K562 (cell line): ENCODE measurements around the gene IARS2. TPM values are rescaled to one million over a fixed set of nuclear protein-coding genes. Genes with fewer than 3 reads are reported as not detected.

ENCODE experiments used
- ATAC-seq: fragments of 200-7000 bp; cut with Tn5 transposase; 3 replicates; pipeline ENCODE4 v1.9.1; 2020; ENCODE audit warnings: moderate library complexity
- BruUV-seq: library from RNA; stranded (reverse); fragments of 400-500 nt; replicated peaks from 2 replicates; lab custom pipeline; 2021; lab: Mats Ljungman, UMichigan
- CTCF ChIA-PET: fragments of 300-600 bp; formaldehyde crosslinking; extraction: SDS; loops from one replicate; lab custom pipeline; 2021; ENCODE audit warnings: low intra/inter-chr PET ratio; lab: Yijun Ruan, JAX
- POLR2A ChIA-PET: fragments of 300-600, 350-650 bp; sonication (Branson Sonifier 250); formaldehyde crosslinking; extraction: SDS; loops from one replicate; lab custom pipeline; 2021; ENCODE audit warnings: antibody characterized with exemption, inconsistent platforms; lab: Yijun Ruan, JAX
- DNase-seq, 4 experiments: peaks; one replicate each; pipeline versions ENCODE4 v3.0.0 to v3.0.0-alpha.2; 2011 to 2018; ENCODE audit warnings: low spot score in 3 of 4, mixed read lengths in 3 of 4; ENCODE audit errors: extremely low read depth in 1 of 4
- FAIRE-seq: peaks from 2 replicates; lab custom pipeline; 2011; peaks lifted over from hg19 to GRCh38; lab: Jason Lieb, UNC
- H2AFZ ChIP-seq: 2 replicates; pipeline ENCODE4 v1.6.0; 2011; ENCODE audit warnings: low read depth, low read length, control low read depth, inconsistent platforms
- H3K27ac ChIP-seq: fragments of 200-600 bp; 3 replicates; pipeline ENCODE4 v1.8.0; 2011; ENCODE audit warnings: low read depth, mild to moderate bottlenecking, control low read depth, inconsistent platforms, low read length, moderate library complexity, mixed read lengths; ENCODE audit errors: extremely low read depth
- H3K27me3 ChIP-seq, 2 experiments: fragments of 300-600 bp in 1 of 2; 2 replicates in 1 of 2; 3 replicates in 1 of 2; pipeline versions ENCODE4 v1.6.0 to v1.8.0; 2011; ENCODE audit warnings: inconsistent platforms in 2 of 2, low read length in 2 of 2, mild to moderate bottlenecking in 1 of 2, mixed read lengths in 1 of 2, moderate library complexity in 1 of 2; ENCODE audit not compliant: control insufficient read depth in 2 of 2, insufficient read depth in 2 of 2
- H3K36me3 ChIP-seq: fragments of 300-600 bp; 3 replicates; pipeline ENCODE4 v1.8.0; 2011; ENCODE audit warnings: mild to moderate bottlenecking, low read length, inconsistent platforms; ENCODE audit not compliant: control insufficient read depth, insufficient read depth
- H3K4me1 ChIP-seq, 2 experiments: fragments of 200-600 bp in 1 of 2; replicated peaks in 1 of 2; 2 replicates in 1 of 2; 3 replicates in 1 of 2; pipeline versions ENCODE4 v1.5.1 to v1.8.0; 2011; ENCODE audit warnings: inconsistent platforms in 2 of 2, low read length in 2 of 2, mild to moderate bottlenecking in 1 of 2, mixed read lengths in 1 of 2, moderate library complexity in 1 of 2; ENCODE audit not compliant: control insufficient read depth in 2 of 2, insufficient read depth in 2 of 2
- H3K4me2 ChIP-seq: 2 replicates; pipeline ENCODE4 v1.6.1; 2011; ENCODE audit warnings: low read length, control low read depth, inconsistent platforms, mixed read lengths; ENCODE audit not compliant: insufficient read depth
- H3K4me3 ChIP-seq: fragments of 200-600 bp; sonication (generic), shearing (Covaris generic); 2 replicates; pipeline ENCODE4 v1.5.1; 2016; ENCODE audit warnings: control low read depth, inconsistent platforms
- H3K79me2 ChIP-seq: fragments of 200-600 bp; 3 replicates; pipeline ENCODE4 v1.8.0; 2011; ENCODE audit warnings: low read length, inconsistent platforms; ENCODE audit not compliant: control insufficient read depth, insufficient read depth
- H3K9ac ChIP-seq, 2 experiments: 2 replicates each; pipeline versions ENCODE4 v1.6.0 to v1.6.1; 2011; ENCODE audit warnings: low read depth in 2 of 2, low read length in 2 of 2, control low read depth in 1 of 2, inconsistent platforms in 1 of 2, mild to moderate bottlenecking in 1 of 2, mixed read lengths in 1 of 2; ENCODE audit not compliant: insufficient read depth in 1 of 2
- H3K9me1 ChIP-seq: one replicate; pipeline ENCODE4 v1.6.0; 2011; ENCODE audit warnings: inconsistent platforms, mild to moderate bottlenecking, low read length, moderate library complexity; ENCODE audit not compliant: control insufficient read depth, insufficient read depth
- H3K9me3 ChIP-seq: replicated peaks from 2 replicates; pipeline ENCODE4 v1.5.1; 2011; ENCODE audit warnings: low read depth, low read length, inconsistent platforms; ENCODE audit not compliant: control insufficient read depth, insufficient read depth
- H4K20me1 ChIP-seq: replicated peaks from 2 replicates; pipeline ENCODE4 v1.6.1; 2011; ENCODE audit warnings: low read length, inconsistent platforms, mixed read lengths; ENCODE audit not compliant: control insufficient read depth, insufficient read depth
- BCOR ChIP-seq: fragments of 450-650 bp; IDR thresholded peaks from 2 replicates; pipeline ENCODE4 v1.6.1; 2016
- BRD9 ChIP-seq: fragments of 450-650 bp; IDR thresholded peaks from 2 replicates; pipeline ENCODE4 v1.6.1; 2018; ENCODE audit warnings: low read depth; ENCODE audit not compliant: partially characterized antibody
- DNMT1 ChIP-seq: fragments of 450-650 bp; IDR thresholded peaks from 2 replicates; pipeline ENCODE4 v1.6.1; 2016; ENCODE audit warnings: antibody characterized with exemption, mild to moderate bottlenecking
- HNRNPL ChIP-seq: fragments of 200-400 bp; formaldehyde crosslinking; IDR thresholded peaks from 2 replicates; pipeline ENCODE4 v1.6.1; 2017; ENCODE audit warnings: low read depth, mild to moderate bottlenecking, low read length
- KDM1A ChIP-seq, 2 experiments: fragments of 450-650 bp; IDR thresholded peaks; 2 replicates each; pipeline ENCODE4 v1.6.1; 2016; ENCODE audit warnings: mild to moderate bottlenecking in 2 of 2
- MCM7 ChIP-seq, 2 experiments: fragments of 450-650 bp; IDR thresholded peaks; 2 replicates each; pipeline ENCODE4 v1.6.1; 2016 to 2018
- MTA2 ChIP-seq: fragments of 450-650 bp; IDR thresholded peaks from 2 replicates; pipeline ENCODE4 v1.6.1; 2016; ENCODE audit warnings: low read depth
- NEUROD1 ChIP-seq: fragments of 150-350 bp; IDR thresholded peaks from 2 replicates; pipeline ENCODE4 v1.6.1; 2014; ENCODE audit warnings: borderline replicate concordance, low read length, low read depth; ENCODE audit not compliant: partially characterized antibody
- PHB ChIP-seq: fragments of 250-450 bp; sonication (Bioruptor Pico); IDR thresholded peaks from 2 replicates; pipeline ENCODE4 v1.5.0; 2021
- TCF15 ChIP-seq: fragments of 250-450 bp; sonication (Bioruptor Pico); IDR thresholded peaks from 2 replicates; pipeline ENCODE4 v1.8.0; 2022; ENCODE audit warnings: moderate library complexity, mild to moderate bottlenecking, inconsistent platforms
- WGBS: fragments of 100-300 bp; shearing (Covaris generic); methylation state at CpG from one replicate; pipeline ENCODE4 v1.1.6; 2016; ENCODE audit warnings: low coverage, mixed read lengths; ENCODE audit not compliant: insufficient coverage; ENCODE audit errors: missing lambda C conversion rate; 5-methylcytosine and 5-hydroxymethylcytosine counted together
- in situ Hi-C: fragments of 300-500 bp; cut with MboI; formaldehyde crosslinking; loops from 4 replicates; pipeline ENCODE4 v1.15.0; 2018; ENCODE audit warnings: inconsistent platforms, mixed read lengths
- intact Hi-C: fragments of 100-400 bp; cut with micrococcal nuclease; formaldehyde crosslinking; loops from 2 replicates; pipeline ENCODE4 v1.14.2; 2022
- polyA plus RNA-seq, 8 experiments: library from polyadenylated mRNA; depleted of rRNA in 4 of 8; stranded (reverse) in 5 of 8; unstranded in 3 of 8; fragments of >200 nt; fragmentation: Nextera tagmentation in 2 of 8; fragmentation: Illumina TruSeq in 1 of 8; extraction: Ambion mirVana in 2 of 8; extraction: Trizol in 1 of 8; gene quantifications; 2 replicates each; pipeline versions ENCODE4 v1.2.1 to v1.2.3, GENCODE V29; 2011 to 2014; ENCODE audit warnings: inconsistent platforms in 1 of 8, missing spikeins in 1 of 8
- total RNA-seq, 7 experiments: library from RNA; depleted of rRNA in 6 of 7; stranded (reverse); fragments of >200 nt in 6 of 7; fragmentation: Illumina TruSeq in 2 of 7; extraction: Trizol in 2 of 7; gene quantifications; 2 replicates each; pipeline versions ENCODE4 v1.2.1 to v1.2.3, GENCODE V29; 2011 to 2021; ENCODE audit warnings: low replicate concordance in 1 of 7
- TF ChIP-seq, protein P1 (sequence below): IDR thresholded peaks from 2 replicates; pipeline ENCODE4 v1.6.1; 2012; ENCODE audit warnings: low read depth, low read length, improper control_type of control experiment, borderline replicate concordance

Gene IARS2
- total and polyA plus RNA-seq, 9 of the 15 experiments (the other 6 are each of a cell fraction or from before 2014, with no cell fraction given): 39.6 to 127 (median 93.8) TPM

DNA sequence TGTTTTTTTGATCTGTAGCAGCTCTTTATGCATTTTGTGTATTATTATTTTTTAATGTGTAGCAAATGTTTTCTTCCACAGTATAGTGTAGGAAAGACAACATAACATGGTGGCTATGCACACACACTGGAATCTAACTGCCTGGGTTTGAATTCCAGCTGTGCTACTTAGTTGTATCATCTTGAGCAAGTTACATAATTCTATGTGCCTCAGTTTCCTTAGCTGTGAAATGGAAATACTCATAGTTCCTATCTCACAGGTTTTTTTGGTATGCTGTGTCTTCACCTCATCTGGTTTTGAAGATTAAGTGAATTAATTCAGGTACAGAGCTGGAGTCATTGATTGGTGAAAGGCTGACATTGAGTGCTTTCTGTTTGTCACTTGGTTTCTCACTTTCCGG is 1.2 kb upstream of the IARS2 start:
- POLR2A ChIA-PET: interaction anchor here (0.6 to 1.0 kb wide), 4 partner anchors 9 to 78 kb away, joined by 3 to 4 read pairs (median 3); no protein-coding TSS in a partner anchor
- TF ChIP-seq KDM1A (IDR thresholded peaks at IDR 0.05) (peak in 1 of 2 experiments; percentile 49; a peak in 1 of 4 replicates), PHB (no peak), MCM7 (IDR thresholded peaks at IDR 0.05) (no peak), BCOR (peak; percentile 69; the same call in 1 of the 2 replicates)
- TF ChIP-seq, all 486 proteins: peak for 2
- no TSS peak for BruUV-seq
- peaks cover 42% of the 10 kb centered on the region for H3K79me2 ChIP-seq
- 61% methylated on average over 1 of the region's 1 CpG for WGBS
- ATAC-seq (no peak), FAIRE-seq (no peak), DNase-seq (no peak)
- peak overlapping the region; percentile 65; the same call in 2 of the 3 replicates for H3K27ac ChIP-seq
- H3K9me1 ChIP-seq: no peaks in the 10 kb centered on the region
- in situ Hi-C loops (no loop called here), intact Hi-C loops (loop anchor here (5.0 kb wide), 1 partner anchor 165 kb away; the partner anchor contains the start of gene SLC30A10)
- H3K9me3 ChIP-seq: no peaks in the 10 kb centered on the region
- no peak overlapping the region for H3K4me2 ChIP-seq
- H3K9ac ChIP-seq: peak overlapping the region in 1 of 2 experiments; percentile 49; a peak in 2 of 4 replicates
- CTCF ChIA-PET: no interaction called here
- no peaks in the 10 kb centered on the region for H3K27me3 ChIP-seq
- peaks cover 14 to 25% of the 10 kb centered on the region in 2 experiments; a peak in 4 of 5 replicates for H3K4me1 ChIP-seq
- peak overlapping the region; percentile 93 for H2AFZ ChIP-seq
- no peak overlapping the region for H3K4me3 ChIP-seq
- no peaks in the 10 kb centered on the region for H4K20me1 ChIP-seq
- peaks cover 19% of the 10 kb centered on the region; the same call in 2 of the 3 replicates for H3K36me3 ChIP-seq

DNA sequence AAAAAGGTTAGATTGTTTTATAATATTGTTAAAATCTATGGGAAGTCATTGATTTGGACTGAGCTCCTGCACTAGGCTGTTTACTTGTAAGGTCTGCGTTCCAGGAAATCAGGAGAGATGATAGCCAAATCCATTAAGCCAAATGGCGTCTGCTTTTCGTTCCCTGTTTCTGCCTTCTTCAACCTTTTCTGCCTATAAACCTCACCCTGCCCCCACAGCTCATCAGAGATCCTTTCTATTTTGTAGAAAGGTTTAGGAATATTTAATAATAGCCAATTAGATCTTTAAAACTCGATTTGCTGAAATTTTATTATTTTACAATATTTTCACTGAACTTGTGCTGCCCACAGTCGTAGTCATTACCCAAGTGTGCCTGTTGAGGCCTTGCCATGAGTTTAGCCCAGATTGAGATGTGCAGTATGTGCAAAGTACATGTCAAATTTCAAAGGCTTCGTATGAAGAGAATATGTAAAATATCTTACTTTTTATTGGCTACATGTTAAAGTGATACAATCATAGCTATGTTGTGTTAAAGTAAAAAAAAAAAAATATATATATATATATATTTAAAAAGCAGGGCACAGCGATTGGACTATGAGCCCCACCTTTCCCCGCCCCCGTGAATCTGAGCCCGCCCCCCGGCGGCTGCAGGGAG is 444 bp upstream of the IARS2 start:
- Histone ChIP-seq H3K4me3 (peak overlapping the region; percentile 96), H3K27ac (peak overlapping the region; percentile 65), H3K79me2 (peaks cover 35% of the 10 kb centered on the region), H3K36me3 (peaks cover 26% of the 10 kb centered on the region; the same call in 2 of the 3 replicates), H4K20me1 (no peaks in the 10 kb centered on the region), H2AFZ (peak overlapping the region; percentile 93), H3K4me1 (peaks cover 14 to 20% of the 10 kb centered on the region in 2 experiments; a peak in 4 of 5 replicates), H3K9ac (peak overlapping the region in 1 of 2 experiments; percentile 49; a peak in 2 of 4 replicates), H3K4me2 (peak overlapping the region; percentile 53), H3K9me3 (no peaks in the 10 kb centered on the region), H3K27me3 (no peaks in the 10 kb centered on the region), H3K9me1 (no peaks in the 10 kb centered on the region)
- BruUV-seq: no TSS peak
- ChIA-PET POLR2A (interaction anchor here (0.6 to 1.0 kb wide), 4 partner anchors 19 to 210 kb away, joined by 3 to 4 read pairs (median 3); no protein-coding TSS in a partner anchor), CTCF (interaction anchor here (1.5 kb wide), 1 partner anchor 48 kb away, joined by 4 read pairs; the partner anchor contains the start of gene EPRS1)
- in situ Hi-C loops: no loop called here
- DNase-seq: peak in 2 of 4 experiments; percentile 26 to 57
- FAIRE-seq: no peak
- ATAC-seq: peak; percentile 26
- intact Hi-C loops: loop anchor here (1.0 to 5.0 kb wide), 2 partner anchors 47 to 166 kb away; partner anchors contain the start of genes EPRS1 and SLC30A10
- WGBS: 2% methylated on average over 12 of the region's 12 CpGs
- TF ChIP-seq, protein P1, sequence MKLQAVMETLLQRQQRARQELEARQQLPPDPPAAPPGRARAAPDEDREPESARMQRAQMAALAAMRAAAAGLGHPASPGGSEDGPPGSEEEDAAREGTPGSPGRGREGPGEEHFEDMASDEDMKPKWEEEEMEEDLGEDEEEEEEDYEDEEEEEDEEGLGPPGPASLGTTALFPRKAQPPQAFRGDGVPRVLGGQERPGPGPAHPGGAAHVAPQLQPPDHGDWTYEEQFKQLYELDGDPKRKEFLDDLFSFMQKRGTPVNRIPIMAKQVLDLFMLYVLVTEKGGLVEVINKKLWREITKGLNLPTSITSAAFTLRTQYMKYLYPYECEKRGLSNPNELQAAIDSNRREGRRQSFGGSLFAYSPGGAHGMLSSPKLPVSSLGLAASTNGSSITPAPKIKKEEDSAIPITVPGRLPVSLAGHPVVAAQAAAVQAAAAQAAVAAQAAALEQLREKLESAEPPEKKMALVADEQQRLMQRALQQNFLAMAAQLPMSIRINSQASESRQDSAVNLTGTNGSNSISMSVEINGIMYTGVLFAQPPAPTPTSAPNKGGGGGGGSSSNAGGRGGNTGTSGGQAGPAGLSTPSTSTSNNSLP: no peak
- TF ChIP-seq TCF15 (no peak), NEUROD1 (peak; percentile 99), MTA2 (0 out of 2 replicates have a peak, but pooled peaks have one; percentile 15), DNMT1 (no peak), BRD9 (peak; percentile 33), HNRNPL (no peak)
